Right kidney (tissue), 9 donors: ENCODE results near the gene EXOC3.
A peak's percentile ranks its signal among the peaks of the same experiment; 100 is the strongest.
"Not testable (repeated sequence)": the region's sequence is repeated elsewhere in the genome, so short reads cannot be mapped to it uniquely, and the experiment has no call there.

Source experiments
- DNase-seq: peaks from one replicate; pipeline ENCODE4 v3.0.0-alpha.2; 2016
- long read RNA-seq, 8 donors: transcript quantifications; one replicate each; lab custom pipeline, GENCODE V29; 2026

EXOC3 gene
- long read RNA-seq, donor 1, partial matches to known transcripts = 16 of 20 reads
- long read RNA-seq, donor 1, other reads (novel, unspliced or antisense) = 0 of 20 reads
- long read RNA-seq, donor 2, partial matches to known transcripts = 0 of 3 reads
- long read RNA-seq, donor 2, other reads (novel, unspliced or antisense) = 0 of 3 reads
- long read RNA-seq, donor 3, partial matches to known transcripts = 0 of 4 reads
- long read RNA-seq, donor 3, other reads (novel, unspliced or antisense) = 0 of 4 reads
- long read RNA-seq, donor 4, partial matches to known transcripts = 0 of 14 reads
- long read RNA-seq, donor 4, other reads (novel, unspliced or antisense) = 6 of 14 reads
- long read RNA-seq, donor 5, partial matches to known transcripts = 0 of 3 reads
- long read RNA-seq, donor 5, other reads (novel, unspliced or antisense) = 0 of 3 reads
- long read RNA-seq, donor 6, partial matches to known transcripts = 0 of 8 reads
- long read RNA-seq, donor 6, other reads (novel, unspliced or antisense) = 0 of 8 reads
- long read RNA-seq, donor 7, partial matches to known transcripts = 17 of 23 reads
- long read RNA-seq, donor 7, other reads (novel, unspliced or antisense) = 0 of 23 reads
- long read RNA-seq, donor 8, partial matches to known transcripts = 0 of 3 reads
- long read RNA-seq, donor 8, other reads (novel, unspliced or antisense) = 0 of 3 reads

DNA sequence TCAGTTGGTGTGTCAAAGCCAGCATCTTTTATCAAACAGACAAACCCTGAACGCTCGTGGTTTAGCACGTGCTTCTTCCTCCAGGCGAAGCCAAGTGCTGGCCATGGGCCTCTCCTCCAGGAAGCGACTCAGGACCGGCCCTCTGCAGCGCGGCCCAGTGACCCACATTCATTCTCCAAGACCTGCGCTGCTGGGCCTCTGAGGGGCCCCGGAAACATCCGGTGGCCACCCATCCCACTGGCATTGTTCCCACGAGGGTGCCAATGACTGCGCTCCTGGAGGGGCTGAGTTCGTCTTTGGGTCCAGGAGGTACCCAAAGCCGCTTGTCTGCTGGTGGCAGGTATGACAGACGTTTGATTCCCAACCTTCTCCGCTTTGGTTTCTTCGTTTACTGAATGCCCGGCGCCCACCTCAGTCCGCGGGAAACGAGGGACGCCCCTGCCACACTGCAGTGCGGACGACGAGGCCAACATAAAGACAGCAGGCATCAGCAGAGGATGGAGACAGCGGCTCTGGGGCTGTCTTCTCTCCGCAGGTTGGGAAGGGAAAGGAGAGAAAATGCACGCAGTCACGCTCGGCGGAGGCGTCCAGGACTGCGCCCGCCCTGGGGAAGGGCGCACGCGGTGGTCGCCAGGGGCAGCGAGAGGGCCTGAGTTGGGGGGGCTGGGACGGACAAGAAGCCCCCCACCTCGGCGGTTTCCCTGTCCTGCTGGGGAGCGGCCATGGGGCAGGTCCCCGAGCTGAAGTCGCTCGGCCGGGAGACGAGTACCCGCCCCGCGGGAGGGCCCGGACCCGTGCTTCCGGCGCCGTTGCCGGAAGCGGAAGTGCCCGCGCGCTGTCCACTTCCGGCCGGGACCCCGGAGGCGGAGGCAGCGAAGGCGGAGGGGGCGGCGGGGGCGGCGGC is at the start of gene EXOC3:
TSS of gene EXOC3 (plus strand) at position 842 of the 904 bp plus-strand sequence. CDS start 3,030 bp downstream, outside the sequence.
- DNase-seq = peak; percentile 80

DNA sequence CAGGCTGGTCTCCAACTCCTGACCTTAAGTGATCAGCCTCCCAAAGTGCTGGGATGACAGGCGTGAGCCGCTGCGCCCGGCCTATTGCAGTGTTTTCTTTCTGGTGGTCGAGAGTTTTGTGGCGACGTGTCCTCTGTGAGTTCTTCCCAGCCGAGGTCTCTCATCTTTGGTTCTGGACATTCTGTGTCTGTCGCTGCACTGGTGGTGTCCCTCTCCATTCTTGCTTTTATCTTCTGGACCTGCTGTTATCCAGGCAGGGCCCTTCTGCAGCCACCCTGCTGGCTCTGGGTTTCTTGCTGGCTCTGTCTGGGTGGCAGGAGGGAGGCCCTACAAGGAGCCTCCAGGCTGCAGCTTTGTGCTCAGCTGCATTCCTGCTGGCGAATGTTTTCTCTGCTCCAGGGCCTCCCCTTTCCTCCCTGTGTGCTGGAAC is 49.1 kb upstream of the EXOC3 start:
- no peak for DNase-seq

DNA sequence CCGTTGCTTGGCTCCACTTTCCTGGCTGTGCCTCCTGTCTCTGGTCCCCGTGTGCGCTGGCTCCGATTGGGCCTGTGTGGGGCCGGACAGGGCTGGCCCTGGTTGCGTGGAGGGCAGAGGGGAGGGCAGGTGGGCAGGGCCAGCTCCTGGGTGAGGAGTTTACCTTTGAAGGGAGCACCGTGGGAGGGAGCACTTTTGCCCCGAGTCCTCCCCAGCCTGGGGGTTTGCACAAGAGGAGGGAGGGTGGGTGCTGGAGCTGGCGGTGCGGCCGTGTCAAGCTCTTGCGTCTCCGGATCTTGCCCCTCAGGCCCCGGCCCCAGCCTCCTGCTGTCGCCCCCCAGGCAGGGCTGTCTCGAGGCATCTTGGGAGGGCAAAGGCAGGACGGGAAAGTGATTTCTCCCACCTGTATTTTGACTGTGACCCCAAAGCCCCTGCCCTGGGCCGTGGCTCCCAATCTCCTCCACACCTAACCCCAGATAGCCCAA is 48.3 kb upstream of the EXOC3 start:
- DNase-seq = no peak

DNA sequence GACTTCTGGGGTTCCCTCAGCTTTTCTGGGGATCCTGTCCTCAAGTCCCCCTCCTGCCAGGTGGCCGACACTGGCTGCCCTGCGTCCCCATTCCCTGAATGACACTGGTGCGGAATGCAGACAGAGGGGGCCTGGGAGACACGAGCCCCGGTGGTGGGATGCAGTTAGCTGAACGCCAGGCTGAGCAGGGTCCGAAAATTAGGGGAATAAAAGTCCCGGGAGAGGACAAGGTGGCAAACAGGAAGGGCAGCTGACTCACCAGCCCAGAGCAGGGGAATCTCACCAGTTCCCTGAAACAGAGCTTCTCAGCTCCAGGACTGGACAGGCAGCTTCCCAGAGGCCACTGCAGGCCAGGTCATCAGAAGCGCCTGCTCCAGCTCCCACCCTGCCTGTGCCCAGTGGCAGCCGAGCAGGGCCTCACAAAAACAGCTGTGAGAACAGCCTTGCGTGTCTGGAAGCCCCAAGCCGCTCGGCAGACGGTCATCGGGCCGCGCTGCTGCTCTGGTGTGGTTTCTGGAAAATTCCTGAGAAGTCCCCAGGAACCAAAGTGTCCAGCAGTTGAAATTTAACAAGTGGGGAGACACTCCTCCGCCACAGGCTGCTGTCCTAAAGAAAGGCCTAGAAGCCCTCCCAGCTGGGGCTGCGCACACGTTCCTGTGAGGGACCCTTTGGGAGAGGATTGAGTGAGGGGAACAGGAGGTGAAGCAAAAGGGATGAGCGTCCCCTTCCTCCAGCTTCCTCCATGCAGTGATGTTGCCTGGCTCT is 47.6 kb upstream of the EXOC3 start:
- DNase-seq = no peak

DNA sequence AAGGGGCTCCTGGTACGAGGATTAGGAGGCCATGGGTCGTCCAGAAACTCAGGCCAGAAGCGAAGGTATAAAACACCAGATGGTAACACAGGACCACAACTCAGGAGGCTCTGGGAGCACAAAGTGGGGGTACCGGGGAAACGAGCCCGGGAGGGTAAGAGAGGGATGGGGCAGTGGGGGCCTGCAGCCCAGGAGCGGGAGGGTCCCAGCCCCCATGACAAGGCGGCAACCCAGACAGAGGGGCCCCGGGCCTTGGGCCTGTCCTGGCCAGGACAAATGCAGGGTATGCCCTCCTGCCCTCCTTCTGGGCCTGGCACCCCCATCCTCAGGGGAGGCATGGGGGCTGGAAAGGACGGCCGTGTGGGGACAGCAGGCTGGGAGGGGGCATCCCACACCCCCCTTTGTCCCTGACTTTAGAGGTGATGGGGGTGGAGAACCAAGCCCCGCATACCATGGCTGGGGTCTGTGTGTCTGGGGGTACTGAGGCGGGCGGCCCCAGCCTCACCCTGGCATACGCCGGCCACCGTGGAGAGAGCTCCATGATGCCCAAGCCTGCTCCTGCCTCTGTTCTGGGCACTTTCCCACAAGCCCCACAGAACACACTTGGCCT is 47.0 kb upstream of the EXOC3 start:
- no peak for DNase-seq

DNA sequence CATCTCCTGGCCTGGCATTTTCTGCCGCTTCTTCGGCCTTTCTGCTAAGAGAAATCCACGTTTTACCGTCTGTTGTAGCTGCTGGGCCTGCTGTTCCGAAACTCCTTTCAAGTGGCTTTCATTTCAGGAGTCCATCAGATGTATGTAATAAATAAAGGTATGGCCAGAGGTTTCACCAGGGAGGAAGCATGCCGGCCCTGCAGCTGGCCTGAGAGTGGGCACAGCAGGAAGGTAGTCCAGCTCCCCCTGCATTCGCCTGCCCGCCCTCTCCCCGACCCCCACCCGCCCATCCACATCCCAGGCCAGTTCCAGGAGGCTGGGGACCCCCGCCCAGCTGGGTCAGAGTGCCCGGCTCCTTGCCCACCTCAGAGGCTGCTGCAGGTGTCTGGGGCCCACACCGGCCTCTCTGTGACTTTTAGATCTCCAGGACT is 46.4 kb upstream of the EXOC3 start:
- no peak for DNase-seq

DNA sequence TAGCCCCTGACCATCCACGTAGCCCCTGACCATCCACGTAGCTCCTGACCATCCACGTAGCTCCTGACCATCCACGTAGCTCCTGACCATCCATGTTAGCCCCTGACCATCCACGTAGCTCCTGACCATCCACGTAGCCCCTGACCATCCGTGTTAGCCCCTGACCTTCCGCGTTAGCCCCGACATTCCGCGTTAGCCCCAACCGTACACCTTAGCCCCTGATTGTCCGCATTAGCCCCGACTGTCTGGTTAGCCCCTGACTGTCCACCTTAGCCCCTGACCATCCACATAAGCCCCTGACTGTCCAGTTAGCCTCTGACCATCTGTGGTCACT is 44.9 kb upstream of the EXOC3 start:
- not testable (repeated sequence) for DNase-seq

DNA sequence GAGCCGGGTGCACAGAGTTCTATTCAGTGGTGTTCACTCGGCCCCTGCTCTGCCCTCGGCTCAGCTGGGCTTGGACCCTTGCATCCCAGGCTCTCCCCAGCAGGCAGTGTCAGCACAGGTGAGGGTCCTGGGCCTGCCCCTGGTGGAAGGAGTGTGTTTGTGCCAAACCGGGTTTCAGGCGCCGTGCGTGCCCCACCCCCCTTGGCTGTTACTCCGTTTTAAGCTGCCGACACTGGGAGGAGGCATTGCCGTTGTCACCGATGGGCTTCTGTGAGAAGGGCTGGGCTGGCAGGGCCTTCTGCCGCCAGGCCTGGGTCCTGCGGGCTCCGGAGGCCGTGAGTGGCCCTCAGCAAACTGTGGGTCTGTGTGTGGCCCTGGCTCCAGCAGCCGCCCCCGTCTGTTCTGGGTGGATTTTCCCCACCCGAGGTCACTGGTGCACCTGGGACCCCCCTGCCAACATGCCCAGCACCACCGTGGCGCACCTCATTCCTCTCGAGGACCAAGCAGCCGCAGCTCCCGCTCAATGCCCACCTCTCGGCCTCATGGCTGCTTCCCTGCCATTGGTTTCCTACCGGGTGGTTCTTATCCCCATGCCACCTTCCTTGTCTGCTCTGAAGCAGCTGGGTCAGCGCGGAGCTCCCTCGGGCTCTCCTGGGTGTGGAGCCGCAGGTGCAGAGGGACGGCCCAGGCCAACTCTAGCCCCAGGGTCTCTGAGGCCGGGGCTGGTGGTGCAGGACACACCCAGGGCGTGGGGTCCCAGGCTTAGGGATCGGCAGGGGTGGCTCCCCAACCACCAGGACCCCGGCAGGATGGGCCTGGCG is 44.3 kb upstream of the EXOC3 start:
- DNase-seq = no peak

DNA sequence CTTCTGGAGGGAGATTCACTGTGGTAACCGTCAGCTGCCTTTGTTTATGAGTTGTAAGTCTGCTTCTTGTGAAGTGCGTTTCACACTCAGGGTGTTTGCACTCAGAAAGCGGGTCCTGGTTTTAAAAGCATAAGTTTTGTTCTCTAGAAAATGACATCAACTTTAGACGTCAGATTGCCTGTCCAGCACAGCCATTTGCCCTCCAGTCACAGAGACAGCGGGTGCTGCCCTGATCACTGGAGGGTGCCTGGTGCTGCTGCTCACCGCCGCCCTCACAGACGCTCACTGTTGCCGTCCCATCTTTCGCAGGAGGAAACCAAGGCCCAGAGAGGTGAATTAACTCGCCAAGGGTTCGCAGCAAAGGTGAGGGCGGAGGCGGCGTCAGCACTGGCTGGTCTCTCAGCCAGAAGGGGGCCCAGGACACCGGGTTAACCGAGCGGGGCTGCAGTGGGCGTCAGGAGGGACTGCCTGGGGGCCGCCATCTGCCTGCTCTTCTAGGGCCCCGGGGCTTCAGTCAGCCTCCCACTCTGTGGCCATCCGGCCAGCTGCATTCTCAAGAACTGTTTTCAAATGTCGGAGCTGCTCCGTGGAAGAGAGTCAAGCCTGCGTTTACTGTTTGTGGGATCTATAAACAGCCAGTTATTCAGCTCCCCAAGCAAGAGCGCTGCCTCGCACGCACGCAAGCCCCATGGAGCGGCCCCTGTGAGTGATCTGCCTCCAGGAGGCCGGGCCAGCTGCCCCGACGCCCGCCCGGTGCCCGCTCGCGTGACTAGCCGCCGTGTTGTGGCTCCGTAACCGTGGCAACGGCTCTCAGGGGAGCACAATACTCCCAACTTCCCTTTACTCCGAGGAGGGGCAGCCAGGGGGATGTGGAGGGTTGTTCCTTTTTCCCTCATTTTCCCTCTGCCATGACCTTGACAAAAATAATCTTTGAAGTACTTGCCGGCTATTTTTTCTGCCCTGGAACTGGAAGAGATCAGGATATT is 43.4 kb upstream of the EXOC3 start:
- peak; percentile 76 for DNase-seq

DNA sequence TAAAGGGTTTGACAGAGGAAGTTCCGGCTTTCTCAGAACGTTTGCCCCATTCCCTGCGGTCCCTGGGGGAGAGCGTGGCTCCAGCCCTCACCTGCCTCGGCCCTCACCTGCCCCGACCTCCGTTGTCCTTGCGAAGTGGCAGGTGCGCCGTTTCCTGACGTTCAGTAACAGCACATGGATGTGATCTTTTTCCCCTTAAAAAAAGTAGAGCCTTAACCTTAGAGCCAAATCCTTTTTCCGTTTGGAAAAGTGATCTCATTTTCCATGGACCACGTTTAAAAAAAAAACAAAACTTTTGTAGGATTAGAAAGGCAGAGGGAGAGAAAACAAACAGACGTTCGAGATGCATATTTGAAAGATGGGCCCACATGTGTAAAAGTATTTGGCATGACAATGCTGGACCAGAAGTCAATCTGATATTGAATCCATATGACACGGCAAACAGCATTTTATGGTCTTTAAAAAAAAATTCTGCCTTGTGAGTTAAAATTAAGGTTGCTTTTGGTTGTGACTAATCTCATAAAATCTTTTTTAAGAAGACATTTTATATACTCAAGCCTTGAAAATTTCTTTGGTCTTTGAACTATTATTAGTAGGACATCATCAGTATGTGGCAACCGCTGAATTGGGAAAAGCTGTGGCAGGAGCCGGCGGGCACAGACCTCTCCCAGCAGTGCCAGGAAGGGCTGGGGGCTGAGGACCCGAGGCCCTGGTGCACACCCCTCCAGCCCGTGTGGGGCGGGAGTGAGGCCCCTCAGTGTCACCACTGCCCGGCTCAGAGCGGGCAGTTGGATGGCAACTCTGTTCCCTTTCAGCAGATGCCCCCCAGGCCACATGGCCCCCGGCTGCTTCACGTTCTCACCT is 42.5 kb upstream of the EXOC3 start:
- DNase-seq = no peak

DNA sequence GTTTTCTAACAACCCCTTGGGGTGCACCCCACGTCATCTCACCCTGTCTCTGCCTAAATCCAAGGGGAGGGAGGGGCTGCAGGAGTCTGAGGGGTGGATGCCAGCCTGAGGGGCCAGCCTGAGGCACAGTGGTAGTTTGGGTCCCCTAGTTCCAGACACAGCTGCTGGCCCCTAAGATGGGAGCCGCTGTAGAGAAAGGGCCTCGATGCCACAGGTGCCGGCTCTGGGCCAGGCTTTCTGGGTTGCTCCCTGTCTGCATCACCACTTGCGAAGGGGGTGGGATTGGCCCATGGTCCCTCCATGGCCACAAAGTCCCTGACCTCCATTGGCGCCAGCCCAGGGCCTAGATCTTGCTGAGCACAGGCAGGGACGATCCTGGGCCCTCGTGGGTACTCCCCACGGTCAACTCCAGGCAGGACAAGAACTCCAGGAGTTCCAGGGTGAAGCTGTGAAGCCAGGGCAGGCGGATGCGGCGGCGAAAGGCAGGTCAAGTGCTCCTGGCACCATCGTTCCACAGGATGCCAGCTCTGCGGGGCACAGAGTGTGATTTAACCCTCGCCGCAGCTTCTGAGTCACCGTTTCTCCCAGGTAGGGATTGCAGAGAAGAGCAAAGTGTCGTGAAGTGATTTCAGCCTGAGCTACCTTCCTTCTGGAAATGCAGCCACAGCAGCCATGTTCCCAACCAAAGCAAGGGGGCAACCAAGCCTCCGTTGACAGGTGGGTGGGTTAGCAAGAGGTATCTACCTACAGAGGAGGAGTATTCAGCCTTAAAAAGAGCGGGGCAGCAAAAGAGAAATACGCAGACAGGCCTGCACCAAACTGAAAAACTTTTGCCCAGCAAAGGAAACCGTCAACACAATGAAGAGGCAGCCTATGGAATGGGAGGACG is 41.6 kb upstream of the EXOC3 start:
- DNase-seq = no peak

DNA sequence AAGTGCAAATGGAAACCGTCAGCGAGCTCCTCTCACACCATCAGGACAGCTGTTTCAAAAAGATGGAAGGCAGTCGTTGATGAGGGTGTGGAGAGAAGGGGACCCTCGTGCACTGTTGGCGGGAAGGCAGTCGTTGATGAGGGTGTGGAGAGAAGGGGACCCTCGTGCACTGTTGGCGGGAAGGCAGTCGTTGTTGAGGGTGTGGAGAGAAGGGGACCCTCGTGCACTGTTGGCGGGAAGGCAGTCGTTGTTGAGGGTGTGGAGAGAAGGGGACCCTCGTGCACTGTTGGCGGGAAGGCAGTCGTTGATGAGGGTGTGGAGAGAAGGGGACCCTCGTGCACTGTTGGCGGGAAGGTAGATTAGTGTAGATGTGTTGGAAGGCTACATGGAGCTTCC is 40.8 kb upstream of the EXOC3 start:
- DNase-seq = not testable (repeated sequence)

DNA sequence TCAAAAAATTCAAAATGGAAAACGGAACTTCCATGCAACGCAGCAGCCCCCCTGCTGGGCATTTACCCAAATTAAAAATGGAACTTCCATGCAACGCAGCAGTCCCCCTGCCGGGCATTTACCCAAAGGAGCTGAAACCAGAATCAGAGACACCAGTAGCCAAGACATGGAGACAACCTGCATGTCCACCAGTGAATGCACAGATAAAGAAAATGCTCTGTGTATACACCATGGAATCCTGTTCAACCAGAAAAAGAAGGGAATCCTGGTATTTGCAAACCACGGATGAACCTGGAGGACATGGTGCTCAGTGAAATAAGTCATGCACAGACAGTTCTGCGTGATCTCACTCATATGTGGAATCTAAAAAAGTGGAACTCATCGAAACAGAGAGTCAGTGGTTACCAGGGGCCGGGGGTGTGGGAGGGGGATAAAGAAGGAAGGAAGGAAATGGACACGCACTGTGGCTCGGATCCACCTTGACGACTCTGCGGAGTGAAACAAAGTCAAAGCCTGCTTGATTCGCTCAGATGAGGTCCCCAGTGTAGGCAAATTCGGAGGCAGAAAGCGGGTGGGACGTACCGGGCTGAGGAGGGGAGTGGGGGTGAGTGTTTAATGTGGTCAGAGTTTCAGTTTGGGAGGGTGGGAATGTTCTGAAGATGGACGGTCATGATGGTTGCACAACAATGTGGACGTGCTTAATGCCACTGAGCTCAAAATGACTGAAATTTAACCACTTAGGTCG is 40.2 kb upstream of the EXOC3 start:
- DNase-seq = no peak

DNA sequence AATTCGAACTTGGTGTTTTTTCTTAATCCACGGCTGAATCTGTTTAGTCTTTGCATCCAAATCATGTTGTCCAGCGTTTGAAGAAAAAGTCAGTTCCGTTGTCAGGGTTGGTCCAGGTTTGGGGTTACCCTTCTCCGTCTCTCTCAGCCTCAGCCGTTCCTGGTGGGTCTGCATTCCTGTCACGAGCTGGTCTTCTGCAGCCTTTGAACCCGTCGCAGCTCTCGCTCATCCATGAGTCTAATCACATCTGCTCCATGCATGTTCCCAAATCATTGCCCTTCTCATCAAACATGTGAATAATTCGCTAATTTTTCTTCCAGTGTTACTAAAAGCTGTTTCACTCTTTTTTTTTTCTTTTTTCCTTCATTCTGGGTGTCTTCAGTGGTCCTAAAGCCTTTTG is 39.0 kb upstream of the EXOC3 start:
- no peak for DNase-seq

DNA sequence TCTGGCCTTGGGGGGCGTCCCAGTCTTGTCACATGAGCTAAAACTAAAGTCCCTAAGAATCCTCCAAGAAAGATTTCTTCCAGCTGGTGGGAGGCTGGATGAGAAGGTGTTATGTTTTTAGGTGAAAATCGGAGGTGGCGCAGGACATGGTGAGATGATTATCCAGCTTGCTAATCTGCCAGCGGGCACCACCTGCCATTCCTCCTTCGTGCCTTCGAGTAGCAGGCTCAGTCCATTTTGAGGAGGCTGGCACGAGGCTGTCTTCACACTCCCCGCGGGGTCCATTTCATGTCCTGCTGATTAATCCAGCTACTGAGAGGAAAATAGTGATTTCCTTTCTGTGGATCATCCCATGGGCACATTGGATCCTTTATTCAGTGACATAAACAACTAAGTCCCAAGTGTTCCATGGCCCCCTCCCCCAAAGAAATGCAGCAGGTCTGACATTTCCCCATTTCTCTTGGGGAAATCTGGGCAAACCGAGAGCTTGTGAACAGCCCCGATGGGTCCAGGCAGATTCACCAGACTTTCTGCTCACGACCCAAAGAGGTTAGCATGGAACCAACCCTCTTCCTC is 38.2 kb upstream of the EXOC3 start:
- no peak for DNase-seq

DNA sequence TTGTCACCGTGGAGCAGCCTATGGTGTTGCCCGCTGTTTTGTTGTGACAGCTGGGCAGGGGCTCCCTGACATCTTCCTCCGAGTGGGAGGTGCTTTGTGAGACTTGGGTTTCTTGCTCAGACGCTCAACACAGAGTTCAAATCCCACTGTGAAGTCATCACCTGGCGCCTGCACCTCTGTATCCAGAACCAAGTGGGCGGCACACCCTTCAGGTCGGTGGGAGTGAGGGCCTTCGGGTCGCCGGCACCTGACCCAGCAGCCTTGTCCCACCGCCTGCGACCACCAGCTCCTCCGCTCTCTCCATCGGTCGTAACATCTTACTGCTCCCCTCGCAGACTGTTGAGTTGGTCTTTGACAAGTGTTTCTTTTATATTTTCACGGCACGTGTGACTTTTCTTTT is 37.6 kb upstream of the EXOC3 start:
- DNase-seq = no peak
